RWPE2 (cell line): ENCODE measurements around the gene CDC42EP5.

Experiments
- ATAC-seq: fragments of 200-7000 bp; cut with Tn5 transposase; 3 replicates; pipeline ENCODE4 v1.9.1; 2021; ENCODE audit warnings: low read depth
- DNase-seq: peaks from one replicate; pipeline ENCODE4 v3.0.0-alpha.2; 2020; ENCODE audit warnings: low spot score
- H3K27ac ChIP-seq: fragments of 450-650 bp; 2 replicates; pipeline ENCODE4 v1.5.1; 2017; ENCODE audit warnings: mild to moderate bottlenecking; ENCODE audit not compliant: poor library complexity, severe bottlenecking
- H3K27me3 ChIP-seq: fragments of 250-450 bp; sonication (Bioruptor Pico); 2 replicates; pipeline ENCODE4 v1.5.1; 2021; ENCODE audit warnings: mild to moderate bottlenecking, moderate library complexity; ENCODE audit not compliant: insufficient read depth, poor library complexity, severe bottlenecking
- H3K36me3 ChIP-seq: fragments of 250-450 bp; sonication (Bioruptor Pico); 2 replicates; pipeline ENCODE4 v1.5.1; 2020; ENCODE audit warnings: low read depth, mild to moderate bottlenecking, moderate library complexity
- H3K4me1 ChIP-seq: fragments of 250-450 bp; sonication (Bioruptor Pico); 2 replicates; pipeline ENCODE4 v1.5.1; 2021; ENCODE audit warnings: mild to moderate bottlenecking, moderate library complexity; ENCODE audit not compliant: insufficient read depth, poor library complexity, severe bottlenecking
- H3K4me3 ChIP-seq: fragments of 250-450 bp; sonication (Bioruptor Pico); 2 replicates; pipeline ENCODE4 v1.5.1; 2021; ENCODE audit warnings: mild to moderate bottlenecking, moderate library complexity; ENCODE audit not compliant: severe bottlenecking
- H3K9me3 ChIP-seq: fragments of 250-450 bp; sonication (Bioruptor Pico); 2 replicates; pipeline ENCODE4 v1.5.1; 2021; ENCODE audit warnings: mild to moderate bottlenecking, moderate library complexity; ENCODE audit not compliant: severe bottlenecking
- CTCF ChIP-seq: fragments of 450-650 bp; IDR thresholded peaks from one replicate; pipeline ENCODE4 v1.5.1; 2017; ENCODE audit warnings: mild to moderate bottlenecking, moderate library complexity; ENCODE audit not compliant: poor library complexity, severe bottlenecking

CDC42EP5 gene

GRCh38 chr19:54462047-54462654 is 10.9 kb downstream of the CDC42EP5 start:
- H3K27ac ChIP-seq = peak overlapping the region; percentile 91
- no peaks in the 10 kb centered on the region for H3K4me1 ChIP-seq
- no peak for DNase-seq
- ATAC-seq = no peak
- peak overlapping the region; percentile 69 for H3K4me3 ChIP-seq
- TF ChIP-seq CTCF = no peak
- no peaks in the 10 kb centered on the region for H3K9me3 ChIP-seq
- no peaks in the 10 kb centered on the region for H3K27me3 ChIP-seq
- peaks cover 39% of the 10 kb centered on the region for H3K36me3 ChIP-seq

GRCh38 chr19:54461613-54462012 is 11.5 kb downstream of the CDC42EP5 start:
- no peak for TF ChIP-seq CTCF
- ATAC-seq (no peak), DNase-seq (no peak)
- H3K4me1 ChIP-seq = no peaks in the 10 kb centered on the region
- no peak overlapping the region for H3K4me3 ChIP-seq
- H3K36me3 ChIP-seq = peaks cover 45% of the 10 kb centered on the region
- peak overlapping the region; percentile 91 for H3K27ac ChIP-seq
- no peaks in the 10 kb centered on the region for H3K9me3 ChIP-seq
- no peaks in the 10 kb centered on the region for H3K27me3 ChIP-seq

- Histone ChIP-seq H3K27ac (no peak overlapping the region), H3K9me3 (no peaks in the 10 kb centered on the region), H3K4me3 (no peak overlapping the region), H3K27me3 (no peaks in the 10 kb centered on the region), H3K4me1 (no peaks in the 10 kb centered on the region), H3K36me3 (peaks cover 47% of the 10 kb centered on the region)
- no peak for TF ChIP-seq CTCF
- ATAC-seq = no peak
- no peak for DNase-seq
Observed at GRCh38 chr19:54461210-54461609, 11.9 kb downstream of the CDC42EP5 start.

GRCh38 chr19:54460230-54461005 is 12.7 kb downstream of the CDC42EP5 start:
- Histone ChIP-seq H3K9me3 (no peaks in the 10 kb centered on the region), H3K4me3 (no peak overlapping the region), H3K27ac (no peak overlapping the region), H3K4me1 (no peaks in the 10 kb centered on the region), H3K27me3 (no peaks in the 10 kb centered on the region), H3K36me3 (peaks cover 54% of the 10 kb centered on the region)
- DNase-seq (no peak), ATAC-seq (no peak)
- TF ChIP-seq CTCF = no peak
